HuH-7.5 (cell line): ENCODE measurements around the gene MARK3.

ENCODE experiments used
- DNase-seq: peaks from one replicate; pipeline ENCODE4 v3.0.0; 2011; ENCODE audit warnings: low spot score

The MARK3 gene

GRCh38 chr14:103538291-103539055 lies 153.3 kb downstream of the MARK3 start:
- DNase-seq = no peak

DNA sequence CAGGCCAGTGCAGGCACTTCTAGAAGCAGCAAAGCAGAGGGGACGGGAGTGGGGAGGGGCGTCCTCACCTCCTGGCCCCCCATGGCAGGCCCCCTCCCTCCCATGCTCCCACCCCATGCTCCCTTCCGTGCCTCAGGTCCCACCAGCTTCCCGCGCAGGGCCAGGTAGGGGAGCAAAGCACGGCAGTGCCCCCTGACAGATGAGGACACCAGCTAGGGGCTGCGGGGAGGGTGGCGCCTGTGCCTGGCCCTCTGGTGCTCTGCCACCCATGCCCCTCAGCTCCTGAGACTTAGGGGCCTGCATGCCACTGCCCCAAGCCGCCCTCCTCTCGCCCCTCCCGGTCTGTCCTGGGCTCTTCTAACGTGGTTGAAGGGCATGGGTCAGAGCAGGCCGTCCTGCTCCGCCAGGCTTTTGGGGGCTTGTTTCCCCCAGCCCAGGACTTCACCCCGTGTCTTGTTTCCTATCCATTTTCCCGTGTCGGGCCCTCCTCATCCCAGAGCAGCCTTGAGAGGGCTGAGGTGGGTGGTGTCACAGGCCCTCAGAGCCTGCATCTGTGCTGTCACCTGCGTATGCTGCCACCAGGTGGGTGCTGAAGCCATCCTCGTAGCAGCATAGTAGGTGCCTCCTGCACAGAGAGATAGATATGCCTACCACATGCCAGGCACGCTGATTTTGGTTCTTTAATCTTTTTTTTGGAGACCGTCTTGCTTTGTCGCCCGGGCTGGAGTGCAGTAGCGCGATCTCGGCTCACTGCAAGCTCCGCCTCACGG lies 154.0 kb downstream of the MARK3 start:
- DNase-seq = no peak

- no peak for DNase-seq
These were observed 155.8 kb downstream of the MARK3 start for GRCh38 chr14:103540821-103541708.

DNA sequence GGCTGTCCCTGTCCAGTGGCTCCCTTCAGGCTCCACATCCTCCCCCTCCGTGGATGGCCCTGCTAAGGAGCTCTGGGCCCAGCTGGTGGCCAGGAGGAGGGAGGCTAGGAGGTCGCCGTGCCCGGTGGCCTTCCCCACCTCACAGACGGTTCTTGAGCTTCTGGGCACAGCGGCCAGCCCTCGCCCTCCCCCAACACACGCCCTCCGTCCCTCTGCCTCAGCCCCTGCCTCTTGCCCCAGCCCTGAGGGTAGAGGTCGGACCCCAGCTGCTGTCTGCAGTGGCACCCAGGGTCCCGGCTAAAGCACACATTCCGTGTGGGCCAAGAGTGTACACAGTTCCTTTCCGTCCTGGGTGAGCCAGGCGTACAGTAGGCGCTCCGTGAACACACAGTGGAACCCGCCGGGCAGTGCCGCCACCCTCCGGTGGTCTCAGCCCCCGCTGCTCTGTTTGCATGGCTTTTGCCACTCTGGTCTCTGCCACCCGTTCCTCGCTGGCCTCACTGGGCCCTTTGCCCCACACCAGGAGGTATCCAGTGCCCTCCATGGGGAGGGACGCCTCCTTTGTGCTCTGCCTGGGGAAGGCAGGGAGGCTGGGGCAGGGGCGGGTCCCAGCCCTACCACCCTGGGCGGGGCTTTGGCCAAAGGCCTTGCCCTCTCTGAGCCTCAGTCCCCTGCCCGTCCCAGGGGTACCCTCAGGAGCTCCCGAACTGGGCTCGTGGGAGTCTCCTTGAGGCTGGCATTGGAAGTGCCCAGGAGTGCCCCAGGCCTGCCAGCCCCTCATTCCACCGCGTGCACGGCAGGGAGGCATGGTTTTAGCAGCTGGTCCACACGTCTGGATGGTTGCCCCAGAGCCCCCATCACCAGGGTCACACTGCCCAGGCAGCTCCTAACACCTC lies 156.7 kb downstream of the MARK3 start:
- no peak for DNase-seq

DNA sequence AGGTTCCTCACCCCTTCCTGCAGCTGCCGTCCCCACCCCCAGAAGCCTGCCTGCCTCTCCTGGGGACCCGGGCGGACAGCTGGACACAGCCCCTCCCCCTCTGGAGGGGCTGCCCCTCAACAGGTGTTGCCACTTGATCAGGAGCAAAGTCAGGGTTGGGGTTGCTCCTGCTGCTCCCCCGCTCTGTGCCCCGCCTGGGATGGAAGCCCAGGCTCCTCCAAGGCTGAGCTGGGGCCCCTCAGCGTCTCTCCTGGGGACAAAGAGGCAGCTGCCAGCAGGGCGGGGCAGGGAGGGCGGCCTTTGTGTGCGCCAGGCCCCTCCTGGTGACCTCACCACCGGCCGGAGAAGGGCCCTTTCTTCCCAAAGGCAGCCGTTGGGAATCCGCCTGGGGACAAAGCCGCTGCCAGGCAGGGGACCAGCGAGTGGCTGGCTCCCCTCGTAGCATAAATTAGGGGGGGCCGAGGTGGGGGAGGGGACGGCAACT lies 157.4 kb downstream of the MARK3 start:
- DNase-seq = no peak

DNA sequence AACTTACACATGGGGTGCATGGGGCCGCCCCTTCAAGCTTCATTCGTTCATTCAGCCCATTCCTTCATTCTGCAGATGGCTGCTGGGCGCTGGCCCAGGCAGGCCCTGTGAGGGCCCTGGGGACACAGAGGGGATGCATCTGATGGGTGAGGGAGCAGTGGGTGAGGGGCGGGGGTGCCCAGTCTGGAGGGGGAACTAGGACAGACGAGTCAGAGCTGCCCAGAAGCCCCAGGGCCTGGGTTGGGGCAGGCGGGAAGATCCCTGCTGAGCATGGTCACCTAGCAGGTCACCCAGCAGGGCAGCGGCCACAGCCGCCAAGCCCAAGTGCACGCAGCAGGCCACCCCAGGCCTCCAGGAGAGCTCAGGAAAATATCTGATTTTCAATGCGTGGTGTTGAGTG lies 157.9 kb downstream of the MARK3 start:
- DNase-seq = no peak

GRCh38 chr14:103543721-103544387 lies 158.6 kb downstream of the MARK3 start:
- DNase-seq = no peak

- no peak for DNase-seq
These were observed 159.4 kb downstream of the MARK3 start for GRCh38 chr14:103544388-103545218.

GRCh38 chr14:103545219-103545914 lies 160.2 kb downstream of the MARK3 start:
- no peak for DNase-seq

DNA sequence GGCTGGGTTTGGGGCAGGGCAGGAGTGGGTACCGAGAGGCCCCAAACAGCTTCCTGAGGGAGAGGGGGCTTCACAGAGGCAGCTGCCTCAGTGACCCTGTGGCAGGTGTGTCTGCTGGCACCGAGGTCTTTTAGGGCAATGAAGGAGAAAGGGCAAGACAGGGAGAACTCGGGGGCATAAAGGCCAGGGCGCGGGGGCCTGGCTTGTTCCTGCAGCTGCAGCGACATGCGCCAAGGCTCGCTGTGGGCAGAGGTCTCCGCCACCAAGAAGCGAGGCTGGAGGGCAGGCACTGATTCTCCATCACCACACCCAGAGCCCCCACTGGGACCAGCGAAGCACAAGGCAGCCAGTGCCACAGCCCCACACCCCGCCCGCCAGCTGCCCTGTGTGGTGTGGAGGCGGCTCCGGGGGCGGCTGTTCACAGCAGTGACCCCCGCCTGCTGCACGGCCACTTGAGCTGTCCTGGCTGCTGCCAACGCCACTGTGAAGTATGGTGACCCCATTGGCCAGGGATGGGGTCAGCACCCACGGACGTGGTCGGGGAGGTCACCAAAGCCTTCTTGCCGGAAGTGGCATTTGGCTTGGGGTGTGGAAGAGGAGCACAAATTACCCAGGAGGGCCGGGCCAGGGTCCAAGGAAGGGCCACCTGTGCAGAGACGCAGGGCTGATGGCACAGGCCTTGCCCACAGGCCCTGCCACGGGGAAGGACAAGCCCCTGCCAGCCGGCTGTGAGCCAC lies 160.9 kb downstream of the MARK3 start:
- no peak for DNase-seq

DNA sequence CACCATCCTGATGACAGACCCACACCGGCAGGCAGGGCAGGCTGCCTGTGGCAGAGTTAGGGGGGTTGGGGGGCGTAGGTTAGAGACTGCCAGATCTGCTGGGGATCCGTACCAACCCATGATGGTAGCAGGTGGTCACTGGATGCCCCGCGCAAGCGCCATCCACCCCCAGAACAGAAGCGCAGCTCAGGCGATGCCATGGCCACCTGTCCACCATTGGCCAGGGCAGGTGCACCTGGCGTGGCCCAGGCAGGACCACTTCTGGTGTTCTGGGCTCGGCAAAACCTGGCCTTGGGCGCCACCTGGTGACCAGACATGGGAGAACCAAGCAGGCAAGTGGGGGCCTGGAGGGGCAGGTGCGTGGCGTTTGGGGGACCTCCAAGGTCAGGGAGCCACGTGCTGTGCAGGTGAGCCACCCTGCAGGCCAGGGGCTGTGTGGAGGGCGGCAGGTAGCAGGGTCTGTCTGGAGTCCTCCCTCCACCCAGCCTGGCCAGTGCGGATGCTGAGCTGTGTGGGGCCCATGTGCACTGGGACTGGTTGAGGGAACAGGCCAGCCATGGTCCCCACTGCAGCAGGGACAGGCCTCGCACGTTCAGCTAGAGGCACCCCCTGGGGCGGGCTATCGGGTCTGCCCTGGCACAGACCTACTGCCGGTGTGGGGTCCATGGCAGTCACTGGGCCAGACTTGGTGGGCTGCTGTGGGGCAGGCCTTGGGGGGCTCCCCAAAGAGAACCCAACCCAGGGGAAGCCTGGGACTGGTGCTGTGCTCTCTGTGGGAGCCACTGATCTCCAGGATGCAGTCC lies 161.6 kb downstream of the MARK3 start:
- DNase-seq = peak; percentile 91

GRCh38 chr14:103547455-103547940 lies 162.3 kb downstream of the MARK3 start:
- DNase-seq = no peak

DNA sequence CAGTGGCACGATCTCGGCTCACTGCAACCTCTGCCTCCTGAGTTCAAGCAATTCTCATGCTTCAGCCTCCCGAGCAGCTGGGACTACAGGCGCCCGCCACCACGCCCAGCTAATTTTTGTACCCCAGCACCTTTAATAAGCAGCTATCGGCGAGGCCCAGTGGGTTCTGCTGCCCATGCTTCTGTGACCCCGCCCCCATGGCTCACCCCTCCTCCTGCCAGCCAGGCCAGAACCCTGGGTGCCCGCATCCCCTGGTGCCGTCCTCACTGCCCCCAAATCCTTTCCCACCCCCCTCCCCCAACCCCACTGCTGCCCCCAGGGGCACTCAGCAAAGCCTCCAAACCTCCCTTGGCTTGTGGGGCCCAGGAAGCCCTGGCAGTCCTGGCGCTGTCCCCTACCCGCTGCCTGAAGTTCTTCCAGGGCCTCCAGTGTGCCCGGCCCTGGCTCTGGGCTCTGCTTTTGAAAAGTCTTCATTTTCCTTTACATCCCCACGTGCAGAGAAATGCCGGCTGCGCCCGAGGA lies 162.8 kb downstream of the MARK3 start:
- DNase-seq = no peak

DNA sequence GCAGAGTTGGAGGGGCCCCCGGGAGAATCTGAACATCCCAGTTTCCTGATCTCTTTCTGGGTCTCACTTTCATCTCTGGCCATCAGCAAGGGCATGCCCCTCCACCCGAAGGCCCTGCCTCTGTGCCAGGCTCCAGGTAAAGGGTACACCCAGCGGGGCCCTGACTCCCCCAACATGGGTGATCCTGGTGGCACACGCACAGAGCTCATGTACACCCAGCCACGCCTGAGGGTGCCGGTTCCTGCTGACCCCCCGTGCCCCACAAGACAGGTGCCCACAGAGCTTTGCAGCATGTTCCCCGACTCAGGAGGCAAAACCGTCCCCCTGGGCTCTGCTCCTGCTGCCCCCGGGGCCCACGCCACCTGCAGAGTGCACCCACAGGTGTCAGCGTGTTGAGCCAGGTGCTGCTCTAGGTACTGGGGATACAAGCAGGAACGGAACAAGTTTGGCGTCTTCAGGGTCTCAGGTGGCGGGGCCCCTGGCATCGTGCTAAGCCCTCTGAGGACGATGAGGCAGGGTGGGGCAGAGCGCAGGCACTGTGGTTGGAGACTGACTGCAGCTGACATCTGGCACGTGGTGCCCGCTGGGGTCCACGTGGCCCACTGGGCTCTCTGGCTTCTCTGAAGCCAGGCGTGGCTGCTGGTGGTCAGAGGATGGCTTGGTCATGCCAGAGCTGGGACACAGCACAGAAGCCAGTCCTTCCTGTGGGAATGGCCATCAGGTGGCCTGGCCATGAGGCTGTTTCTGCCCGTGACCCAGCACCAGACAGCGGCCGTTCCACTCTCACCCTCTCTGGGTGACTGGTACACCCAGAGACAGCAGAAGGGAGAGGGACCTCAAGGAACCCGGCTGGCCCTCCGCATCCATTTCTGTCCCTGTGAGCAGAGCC lies 163.5 kb downstream of the MARK3 start:
- DNase-seq = no peak

DNA sequence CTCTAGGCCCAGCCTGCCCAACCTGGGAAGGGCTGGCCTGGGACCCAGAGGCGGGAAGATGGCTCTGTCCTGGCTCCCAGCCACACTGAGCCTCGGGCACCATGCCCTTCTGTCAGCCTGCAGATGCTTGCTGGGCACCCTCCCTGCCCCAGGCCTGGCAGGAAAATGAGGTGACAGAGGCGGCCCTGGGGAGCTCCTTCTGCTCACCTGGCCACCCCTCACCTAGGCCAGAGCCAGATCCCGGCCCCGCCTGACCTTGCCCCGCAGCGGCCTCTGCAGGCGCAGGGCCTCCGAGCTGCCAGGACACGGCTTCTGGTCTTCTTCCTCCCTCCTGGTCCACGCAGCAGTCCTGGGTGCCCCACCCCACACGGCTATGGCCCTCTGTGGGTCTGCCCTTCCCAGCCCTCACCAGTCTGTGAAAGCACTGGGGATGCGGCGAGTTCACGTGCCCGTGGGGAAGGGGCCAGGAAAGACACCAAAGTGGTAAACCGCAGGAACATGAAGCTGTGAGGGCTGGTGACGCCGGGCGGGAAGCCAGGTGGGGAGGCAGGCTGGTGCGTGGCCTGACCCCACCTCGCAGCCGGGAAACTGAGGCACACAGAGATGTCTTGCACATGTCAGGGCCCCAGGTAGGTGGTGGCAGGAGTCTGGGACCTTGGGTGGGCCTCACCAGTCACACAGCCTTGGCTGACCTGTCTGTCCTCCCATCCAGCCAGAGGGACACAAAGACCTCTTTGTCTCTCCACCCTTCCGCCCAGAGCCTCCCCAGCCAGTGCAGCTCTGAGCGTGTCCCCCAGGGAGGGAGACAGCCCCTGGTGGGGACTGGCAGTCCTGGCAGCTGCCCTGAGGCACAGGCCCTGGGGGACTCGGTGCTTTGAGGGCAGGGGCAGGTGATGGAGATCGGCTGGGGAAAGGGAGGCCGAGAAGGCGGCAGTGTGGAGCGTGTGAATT lies 164.4 kb downstream of the MARK3 start:
- DNase-seq = peak; percentile 59
